ENCODE measurements around the gene CHRNA3.

GRCh38 chr15:78620527-78621421 is at the start of gene CHRNA3:
- TF ChIP-seq EZH2 (IDR thresholded peaks at IDR 0.05; ENCODE audit: borderline replicate concordance) (peak; percentile 77), CTCF (IDR thresholded peaks at IDR 0.05; ENCODE audit: poor library complexity) (no peak), EZH2phosphoT487 (IDR thresholded peaks at IDR 0.05; ENCODE audit: low read depth, severe bottlenecking, unreplicated experiment) (peak; percentile 45)
